Memory B cell (primary cell): ENCODE results near the gene RAPGEF6.
A peak's percentile ranks its signal among the peaks of the same experiment; 100 is the strongest.
"Not testable (repeated sequence)": the region's sequence is repeated elsewhere in the genome, so short reads cannot be mapped to it uniquely, and the experiment has no call there.

Experiments
- ATAC-seq: fragments of 150-1000 bp; cut with Tn5 transposase; 2 replicates; pipeline ENCODE4 v1.10.0; 2021; ENCODE audit warnings: low read depth, mild to moderate bottlenecking, moderate library complexity
- DNase-seq, 2 donors: peaks; one replicate each; pipeline ENCODE4 v3.0.0; 2022; ENCODE audit warnings: low spot score in 2 of 2
- H3K27ac Mint-ChIP-seq: one replicate; pipeline ENCODE4 v1.8.0; 2022; ENCODE audit warnings: mild to moderate bottlenecking, moderate library complexity, mixed read lengths
- H3K27me3 Mint-ChIP-seq: one replicate; pipeline ENCODE4 v1.8.0; 2022; ENCODE audit warnings: mixed read lengths
- H3K36me3 Mint-ChIP-seq: one replicate; pipeline ENCODE4 v1.8.0; 2022; ENCODE audit warnings: mild to moderate bottlenecking, mixed read lengths
- H3K4me1 Mint-ChIP-seq: one replicate; pipeline ENCODE4 v1.8.0; 2022; ENCODE audit warnings: mixed read lengths
- H3K4me3 Mint-ChIP-seq: one replicate; pipeline ENCODE4 v1.8.0; 2022; ENCODE audit warnings: mild to moderate bottlenecking, moderate library complexity, mixed read lengths
- H3K9me3 Mint-ChIP-seq: one replicate; pipeline ENCODE4 v1.8.0; 2022; ENCODE audit warnings: mixed read lengths

RAPGEF6 gene

DNA sequence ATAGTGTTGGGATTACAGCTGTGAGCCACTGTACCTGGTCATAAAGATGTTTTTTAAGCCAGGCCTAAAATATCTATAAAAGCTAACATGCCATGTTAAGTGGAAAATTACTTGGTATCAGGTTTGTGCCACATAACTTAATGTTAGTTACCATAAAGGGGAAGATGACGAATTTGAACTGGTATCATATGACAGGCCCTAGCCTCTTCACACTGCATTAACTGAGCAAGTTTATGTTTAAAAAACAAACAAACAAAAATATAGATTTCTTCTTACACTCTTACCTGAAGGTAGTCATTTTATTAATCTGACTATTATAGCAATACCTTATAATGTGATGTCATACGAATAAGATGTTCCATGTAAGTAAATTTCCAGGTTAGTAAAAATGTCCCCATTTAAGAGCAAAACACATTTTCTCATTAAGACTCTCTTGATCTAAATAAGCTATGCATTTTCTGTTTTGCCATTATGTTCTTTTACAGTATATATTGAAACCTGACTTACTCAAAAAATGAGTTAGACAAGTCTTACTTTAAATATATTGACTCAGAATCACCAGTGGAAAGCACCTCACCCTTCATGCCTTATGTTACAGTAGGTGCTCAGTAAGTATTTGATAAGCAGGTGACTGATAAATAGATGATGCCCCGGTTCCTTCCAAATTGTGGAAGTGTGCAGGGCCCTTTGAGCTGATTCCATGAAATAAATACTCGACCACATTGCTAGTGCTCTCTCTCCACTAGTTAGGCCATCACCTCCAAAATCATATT, 245.7 kb downstream of the RAPGEF6 start:
- Mint-ChIP-seq H3K4me3 (no peak overlapping the region), H3K9me3 (no peaks in the 10 kb centered on the region), H3K27me3 (no peaks in the 10 kb centered on the region), H3K4me1 (peaks cover 24% of the 10 kb centered on the region), H3K36me3 (peaks cover 28% of the 10 kb centered on the region), H3K27ac (peak overlapping the region; percentile 93)
- ATAC-seq (no peak), DNase-seq (no peak)

DNA sequence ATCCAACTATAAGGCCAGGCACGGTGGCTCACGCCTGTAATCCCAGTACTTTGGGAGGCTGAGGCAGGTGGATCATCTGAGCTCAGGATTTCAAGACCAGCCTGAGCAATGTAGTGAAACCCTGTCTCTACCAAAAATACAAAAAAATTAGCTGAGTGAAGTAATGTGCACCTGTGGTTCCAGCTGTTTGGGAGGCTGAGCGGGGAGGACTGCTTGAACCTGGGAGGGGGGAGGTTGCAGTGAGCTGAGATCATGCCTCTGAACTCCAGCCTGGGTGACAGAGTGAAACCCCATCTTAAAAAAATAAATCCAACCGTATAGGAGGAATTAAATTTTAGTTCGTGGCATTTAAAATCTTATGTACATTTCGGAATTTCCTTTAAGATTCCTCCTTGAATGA, 247.8 kb downstream of the RAPGEF6 start:
- peaks cover 21% of the 10 kb centered on the region for H3K36me3 Mint-ChIP-seq
- H3K4me1 Mint-ChIP-seq, result peaks cover 13% of the 10 kb centered on the region
- no peaks in the 10 kb centered on the region for H3K27me3 Mint-ChIP-seq
- ATAC-seq (no peak), DNase-seq (no peak)
- H3K9me3 Mint-ChIP-seq, result no peaks in the 10 kb centered on the region
- H3K4me3 Mint-ChIP-seq, result no peak overlapping the region
- peak overlapping the region; percentile 45 for H3K27ac Mint-ChIP-seq

GRCh38 chr5:131386779-131387178, 248.2 kb downstream of the RAPGEF6 start:
- no peak for DNase-seq
- Mint-ChIP-seq H3K9me3 (no peaks in the 10 kb centered on the region), H3K4me1 (peaks cover 18% of the 10 kb centered on the region), H3K27me3 (no peaks in the 10 kb centered on the region), H3K36me3 (peaks cover 21% of the 10 kb centered on the region), H3K27ac (peak overlapping the region; percentile 45), H3K4me3 (no peak overlapping the region)
- no peak for ATAC-seq

GRCh38 chr5:131386124-131386523, 248.9 kb downstream of the RAPGEF6 start:
- Mint-ChIP-seq H3K27ac (peak overlapping the region; percentile 78), H3K9me3 (no peaks in the 10 kb centered on the region), H3K4me3 (no peak overlapping the region), H3K4me1 (peaks cover 22% of the 10 kb centered on the region), H3K36me3 (peaks cover 24% of the 10 kb centered on the region), H3K27me3 (no peaks in the 10 kb centered on the region)
- ATAC-seq (no peak), DNase-seq (no peak)

DNA sequence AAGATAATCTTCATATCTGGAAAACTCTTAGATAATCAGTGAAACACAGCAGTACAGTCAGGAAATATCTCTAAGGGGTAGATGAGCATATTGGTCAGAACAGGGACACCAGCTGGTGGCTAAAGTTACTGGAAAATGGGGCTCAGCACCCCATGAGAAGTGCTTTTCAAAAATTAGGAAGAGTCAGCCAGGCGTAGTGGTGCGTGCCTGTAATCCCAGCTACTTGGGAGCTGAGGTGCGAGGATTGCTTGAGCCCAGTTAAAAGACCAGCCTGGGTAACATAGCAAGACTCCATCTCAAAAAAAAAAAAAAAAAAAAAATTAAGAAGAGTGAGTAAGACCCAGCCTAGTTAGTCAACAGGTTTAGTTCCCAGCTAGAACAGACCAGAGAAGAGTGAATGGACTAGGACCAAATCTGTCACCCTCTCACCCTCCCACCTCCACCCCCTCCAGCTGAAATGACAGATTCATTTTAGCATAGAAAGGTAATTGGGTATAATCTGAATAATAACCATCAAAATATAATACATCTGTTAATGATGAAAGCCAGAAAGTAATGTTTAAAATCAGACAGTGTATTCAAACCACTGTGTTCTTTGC, 250.3 kb downstream of the RAPGEF6 start:
- Mint-ChIP-seq H3K27ac (peak overlapping the region; percentile 87), H3K9me3 (no peaks in the 10 kb centered on the region), H3K4me1 (peaks cover 26% of the 10 kb centered on the region), H3K27me3 (no peaks in the 10 kb centered on the region), H3K4me3 (no peak overlapping the region), H3K36me3 (peaks cover 19% of the 10 kb centered on the region)
- ATAC-seq (no peak), DNase-seq (no peak)

DNA sequence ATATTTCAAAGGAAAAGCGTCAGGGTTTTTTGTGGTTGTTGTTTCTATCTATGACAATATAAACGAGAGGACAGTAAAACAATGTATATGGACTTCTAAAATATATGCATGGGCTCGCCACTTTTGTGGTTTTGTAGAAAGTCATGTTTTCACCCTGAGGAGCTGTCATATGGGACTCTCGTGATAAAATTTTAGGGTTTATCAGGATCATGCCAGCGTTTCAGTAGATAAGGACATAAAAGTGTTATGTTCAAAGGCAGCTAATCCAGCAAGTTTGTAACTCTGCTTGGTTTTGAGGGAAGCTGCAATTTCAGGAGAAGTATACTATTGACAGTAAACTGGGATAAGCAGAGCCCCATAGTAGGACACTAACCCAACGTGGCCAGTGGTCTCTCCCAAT, 250.9 kb downstream of the RAPGEF6 start:
- H3K4me1 Mint-ChIP-seq, result peaks cover 25% of the 10 kb centered on the region
- H3K9me3 Mint-ChIP-seq, result no peaks in the 10 kb centered on the region
- no peak for ATAC-seq
- H3K27me3 Mint-ChIP-seq, result no peaks in the 10 kb centered on the region
- peaks cover 19% of the 10 kb centered on the region for H3K36me3 Mint-ChIP-seq
- peak overlapping the region; percentile 87 for H3K27ac Mint-ChIP-seq
- no peak overlapping the region for H3K4me3 Mint-ChIP-seq
- DNase-seq, result no peak

DNA sequence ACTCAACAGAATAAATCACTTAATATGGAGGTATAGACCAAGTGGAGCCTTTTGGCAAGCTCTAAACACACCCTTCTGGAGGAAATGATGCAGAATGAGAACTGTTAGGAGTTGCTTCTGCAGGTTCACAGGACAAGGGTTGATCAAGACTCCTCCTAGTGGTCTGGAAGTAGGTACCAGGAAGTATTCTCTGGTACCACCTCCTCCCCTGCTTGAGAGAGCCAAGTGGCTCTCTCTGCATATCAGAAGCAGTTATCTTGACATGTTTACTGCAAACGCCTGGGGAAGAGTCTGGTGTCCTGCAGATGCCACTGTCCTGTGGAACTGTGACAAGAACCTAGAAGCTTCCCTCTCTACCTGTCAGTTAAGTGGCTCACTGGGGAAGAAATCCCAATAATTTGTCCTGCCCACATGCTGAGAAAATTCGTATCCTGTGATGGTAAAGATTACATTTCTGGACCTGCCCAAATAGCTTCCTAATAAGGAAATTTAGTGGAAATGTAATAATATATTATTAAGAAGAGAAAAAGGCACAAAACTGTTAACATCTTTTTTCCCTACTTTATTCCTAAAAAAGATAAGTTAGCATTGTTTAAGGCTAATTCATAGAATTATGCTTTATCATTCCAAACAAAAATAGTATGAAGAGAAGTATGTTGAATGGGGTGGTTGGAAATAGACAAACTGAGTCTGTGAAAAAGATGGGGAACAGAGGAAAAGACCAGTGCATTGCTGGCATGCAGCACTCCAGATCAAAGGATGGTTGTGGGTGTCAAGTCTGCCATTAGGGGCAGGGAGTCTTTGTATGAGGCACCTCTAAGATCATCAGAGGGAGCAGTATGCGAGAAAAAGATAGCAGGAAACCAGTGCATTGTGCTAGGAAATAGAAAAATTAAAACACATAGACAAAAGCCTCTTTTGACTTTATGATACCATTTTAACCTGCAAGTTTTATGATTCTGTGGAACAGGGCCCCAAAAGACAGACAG, 252.3 kb downstream of the RAPGEF6 start:
- DNase-seq (peak; percentile 27 to 75), ATAC-seq (peak; percentile 68)
- Mint-ChIP-seq H3K27me3 (no peaks in the 10 kb centered on the region), H3K36me3 (peaks cover 21% of the 10 kb centered on the region), H3K9me3 (no peaks in the 10 kb centered on the region), H3K27ac (peak overlapping the region; percentile 98), H3K4me1 (peaks cover 30% of the 10 kb centered on the region), H3K4me3 (peak overlapping the region; percentile 67)

DNA sequence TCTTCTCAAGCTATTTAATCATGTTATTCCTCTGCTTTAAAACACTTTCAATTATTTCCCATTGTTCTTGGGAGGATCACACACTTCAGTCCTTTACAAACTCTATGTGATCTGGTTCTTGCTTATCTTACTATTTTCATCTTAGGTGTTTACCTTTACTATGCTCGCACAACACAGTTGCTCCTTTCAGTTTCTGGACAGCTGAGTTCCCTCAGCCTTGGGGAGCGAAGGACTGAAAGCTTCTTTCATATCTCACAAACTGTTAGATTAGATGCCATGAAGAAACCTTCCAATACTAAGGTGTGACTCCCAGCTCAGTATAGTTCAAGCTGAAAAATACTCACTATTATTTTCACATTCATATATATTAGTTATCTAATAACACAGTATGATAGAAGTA, 253.3 kb downstream of the RAPGEF6 start:
- DNase-seq, result no peak
- Mint-ChIP-seq H3K36me3 (peaks cover 21% of the 10 kb centered on the region), H3K4me1 (peaks cover 29% of the 10 kb centered on the region), H3K27ac (peak overlapping the region; percentile 98), H3K27me3 (no peaks in the 10 kb centered on the region), H3K4me3 (peak overlapping the region; percentile 67), H3K9me3 (no peaks in the 10 kb centered on the region)
- no peak for ATAC-seq

- H3K27me3 Mint-ChIP-seq, result no peaks in the 10 kb centered on the region
- peak overlapping the region; percentile 65 for H3K4me3 Mint-ChIP-seq
- peaks cover 24% of the 10 kb centered on the region for H3K36me3 Mint-ChIP-seq
- no peak for DNase-seq
- peak overlapping the region; percentile 98 for H3K27ac Mint-ChIP-seq
- H3K4me1 Mint-ChIP-seq, result peaks cover 33% of the 10 kb centered on the region
- H3K9me3 Mint-ChIP-seq, result no peaks in the 10 kb centered on the region
- ATAC-seq, result no peak
Observed at GRCh38 chr5:131381021-131381420, 254.0 kb downstream of the RAPGEF6 start.

DNA sequence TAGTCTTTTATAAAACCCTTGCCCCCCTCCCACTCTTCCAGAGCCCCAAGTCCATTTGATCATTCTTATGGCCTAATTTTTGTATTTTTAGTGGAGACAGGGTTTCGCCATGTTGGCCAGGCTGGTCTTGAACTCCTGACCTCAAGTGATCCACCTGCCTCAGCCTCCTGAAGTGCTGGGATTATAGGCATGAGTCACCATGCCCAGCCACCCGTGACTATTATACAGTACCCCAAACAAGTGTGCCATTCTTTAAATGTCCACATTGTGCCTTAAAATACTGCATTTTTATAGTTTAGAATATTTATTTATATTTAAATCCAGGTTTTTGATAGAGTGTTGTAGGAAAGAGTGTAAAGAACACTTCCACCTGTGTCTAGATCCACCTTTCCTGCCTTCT, 254.8 kb downstream of the RAPGEF6 start:
- not testable (repeated sequence) for DNase-seq, ATAC-seq, H3K27me3 Mint-ChIP-seq, H3K9me3 Mint-ChIP-seq
- Mint-ChIP-seq H3K4me3 (peak overlapping the region; percentile 30), H3K4me1 (peaks cover 38% of the 10 kb centered on the region), H3K36me3 (peaks cover 17% of the 10 kb centered on the region), H3K27ac (peak overlapping the region; percentile 98)

DNA sequence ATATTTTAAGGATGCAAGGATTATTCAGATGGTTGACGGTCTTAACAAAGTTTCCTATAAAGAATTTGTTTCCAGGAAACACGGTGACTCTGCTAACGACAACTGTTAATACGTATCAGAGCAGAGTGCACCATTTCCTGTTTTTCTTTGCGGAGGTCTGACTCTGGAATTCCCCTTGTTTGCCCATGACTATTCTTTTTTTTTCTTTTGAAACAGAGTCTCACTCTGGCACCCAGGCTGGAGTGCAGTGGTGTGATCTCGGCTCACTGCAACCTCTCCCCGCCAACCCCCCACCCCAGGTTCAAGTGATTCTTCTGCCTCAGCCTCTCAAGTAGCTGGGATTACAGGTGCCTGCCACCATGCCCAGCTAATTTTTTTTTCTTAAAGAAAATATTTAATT, 255.3 kb downstream of the RAPGEF6 start:
- Mint-ChIP-seq H3K27ac (peak overlapping the region; percentile 98), H3K36me3 (peaks cover 16% of the 10 kb centered on the region), H3K9me3 (no peaks in the 10 kb centered on the region)

GRCh38 chr5:131378721-131379541, 256.1 kb downstream of the RAPGEF6 start:
- H3K27me3 Mint-ChIP-seq, result no peaks in the 10 kb centered on the region
- H3K9me3 Mint-ChIP-seq, result no peaks in the 10 kb centered on the region
- peak; percentile 31 for ATAC-seq
- peak overlapping the region; percentile 46 for H3K4me3 Mint-ChIP-seq
- peak in 1 of 2 donors; percentile 33 for DNase-seq
- peaks cover 39% of the 10 kb centered on the region for H3K4me1 Mint-ChIP-seq
- peak overlapping the region; percentile 98 for H3K27ac Mint-ChIP-seq
- H3K36me3 Mint-ChIP-seq, result peaks cover 16% of the 10 kb centered on the region

More for the DNA sequence above, 255.3 kb downstream of the RAPGEF6 start:
- Mint-ChIP-seq H3K4me1 (peaks cover 39% of the 10 kb centered on the region), H3K4me3 (peak overlapping the region; percentile 42), H3K27me3 (no peaks in the 10 kb centered on the region)
- ATAC-seq (peak; percentile 72), DNase-seq (peak; percentile 46 to 73)

DNA sequence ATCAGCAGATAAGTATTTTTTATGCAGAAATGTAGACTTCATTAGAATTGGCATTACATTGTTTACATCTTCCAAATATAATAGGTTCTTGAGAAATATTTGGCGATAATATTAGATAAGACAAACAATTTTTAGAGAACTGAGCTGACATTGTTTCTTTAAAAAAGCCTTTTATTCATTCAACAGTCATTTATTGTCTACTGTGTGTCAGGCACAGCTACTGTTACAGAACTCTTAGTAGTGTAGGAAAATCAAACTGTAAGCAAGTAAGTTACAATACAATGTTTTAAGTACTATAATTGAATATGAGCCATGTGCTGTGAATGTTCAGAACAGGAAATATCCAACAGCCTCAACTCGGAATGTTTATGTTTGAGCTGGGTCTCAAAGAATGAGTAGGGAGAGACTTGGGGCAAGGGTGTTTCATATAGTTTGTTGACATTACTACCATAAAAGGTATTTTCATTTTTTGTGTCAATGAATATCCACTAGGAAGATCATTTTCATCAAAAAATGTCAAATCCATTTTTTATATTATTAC, 257.2 kb downstream of the RAPGEF6 start:
- ATAC-seq (no peak), DNase-seq (no peak)
- H3K27me3 Mint-ChIP-seq, result no peaks in the 10 kb centered on the region
- H3K4me1 Mint-ChIP-seq, result peaks cover 44% of the 10 kb centered on the region
- H3K27ac Mint-ChIP-seq, result peak overlapping the region; percentile 98
- no peaks in the 10 kb centered on the region for H3K9me3 Mint-ChIP-seq
- H3K36me3 Mint-ChIP-seq, result peaks cover 20% of the 10 kb centered on the region
- no peak overlapping the region for H3K4me3 Mint-ChIP-seq
